ENCODE results near the gene MTERF4.
"Not testable (repeated sequence)": the region's sequence is repeated elsewhere in the genome, so short reads cannot be mapped to it uniquely, and the experiment has no call there.

MTERF4 gene

GRCh38 chr2:241095594-241096290, 6.3 kb downstream of the MTERF4 start:
- no peak for TF ChIP-seq CTCF (IDR thresholded peaks at IDR 0.05; ENCODE audit: low read depth, low read length)
- no peak for DNase-seq (ENCODE audit: low read depth in 2 of 2)
- H3K4me3 ChIP-seq (replicated peaks in 1 of 2; ENCODE audit: low read depth in 2 of 2, low read length in 2 of 2) = no peak overlapping the region

- TF ChIP-seq CTCF (IDR thresholded peaks at IDR 0.05; ENCODE audit: low read depth, low read length) = no peak
- no peak for DNase-seq (ENCODE audit: low read depth in 2 of 2)
- H3K4me3 ChIP-seq (replicated peaks in 1 of 2; ENCODE audit: low read depth in 2 of 2, low read length in 2 of 2) = no peak overlapping the region
Observed at GRCh38 chr2:241094924-241095420, 7.1 kb downstream of the MTERF4 start.

GRCh38 chr2:241094172-241094571, 7.9 kb downstream of the MTERF4 start:
- DNase-seq (ENCODE audit: low read depth in 2 of 2) = no peak
- TF ChIP-seq CTCF (IDR thresholded peaks at IDR 0.05; ENCODE audit: low read depth, low read length) = no peak
- H3K4me3 ChIP-seq (replicated peaks in 1 of 2; ENCODE audit: low read depth in 2 of 2, low read length in 2 of 2) = no peak overlapping the region

GRCh38 chr2:241093133-241093781, 8.8 kb downstream of the MTERF4 start:
- H3K4me3 ChIP-seq (replicated peaks in 1 of 2; ENCODE audit: low read depth in 2 of 2, low read length in 2 of 2); DNase-seq (ENCODE audit: low read depth in 2 of 2): not testable (repeated sequence)

GRCh38 chr2:241092677-241093076, 9.4 kb downstream of the MTERF4 start:
- no peak for TF ChIP-seq CTCF (IDR thresholded peaks at IDR 0.05; ENCODE audit: low read depth, low read length)
- no peak overlapping the region for H3K4me3 ChIP-seq (replicated peaks in 1 of 2; ENCODE audit: low read depth in 2 of 2, low read length in 2 of 2)
- DNase-seq (ENCODE audit: low read depth in 2 of 2) = no peak

- TF ChIP-seq CTCF (IDR thresholded peaks at IDR 0.05; ENCODE audit: low read depth, low read length) = no peak
- DNase-seq (ENCODE audit: low read depth in 2 of 2) = no peak
- no peak overlapping the region for H3K4me3 ChIP-seq (replicated peaks in 1 of 2; ENCODE audit: low read depth in 2 of 2, low read length in 2 of 2)
Observed at GRCh38 chr2:241091734-241092445, 10.2 kb downstream of the MTERF4 start.

- no peak overlapping the region for H3K4me3 ChIP-seq (replicated peaks in 1 of 2; ENCODE audit: low read depth in 2 of 2, low read length in 2 of 2)
- DNase-seq (ENCODE audit: low read depth in 2 of 2) = no peak
- no peak for TF ChIP-seq CTCF (IDR thresholded peaks at IDR 0.05; ENCODE audit: low read depth, low read length)
Observed at GRCh38 chr2:241091201-241091600, 10.9 kb downstream of the MTERF4 start.
